ENCODE results near the gene ALOX15B.

- TF ChIP-seq CTCF (IDR thresholded peaks at IDR 0.05) (peak; percentile 77 to 89 (median 82)), POLR2AphosphoS5 (IDR thresholded peaks at IDR 0.05) (no peak), POLR2A (IDR thresholded peaks at IDR 0.05) (no peak)
Measured at GRCh38 chr17:8079291-8080207, 40.7 kb downstream of the ALOX15B start.

All from prostate gland (tissue), 2 donors.